GM12878 (cell line): Measurements from ENCODE around the gene MYO18B. TPM values are rescaled to one million over a fixed set of nuclear protein-coding genes. Genes with fewer than 3 reads are reported as not detected.

Experiments used
- ATAC-seq: fragments of 200-7000 bp; cut with Tn5 transposase; 3 replicates; pipeline ENCODE4 v1.9.1; 2020; ENCODE audit warnings: mild to moderate bottlenecking, moderate library complexity
- BruUV-seq: library from RNA; stranded (reverse); fragments of 400-500 nt; replicated peaks from 2 replicates; lab custom pipeline; 2021; lab: Mats Ljungman, UMichigan
- CTCF ChIA-PET: fragments of 300-600 bp; sonication (Branson Sonifier 250); formaldehyde crosslinking; extraction: SDS; loops from one replicate; lab custom pipeline; 2021; ENCODE audit warnings: inconsistent platforms; lab: Yijun Ruan, JAX
- POLR2A ChIA-PET: fragments of 350-600 bp; formaldehyde crosslinking; extraction: SDS; loops from one replicate; lab custom pipeline; 2021; ENCODE audit warnings: inconsistent platforms; lab: Charles Lee
- RAD21 ChIA-PET: fragments of 300-600 bp; sonication (Branson Sonifier 250); formaldehyde crosslinking; loops from one replicate; lab custom pipeline; 2023; ENCODE audit warnings: antibody characterized with exemption; ENCODE audit not compliant: unreplicated experiment; lab: Charles Lee
- SMC1A ChIA-PET: fragments of 300-600 bp; sonication (Branson Sonifier 250); formaldehyde crosslinking; loops from one replicate; lab custom pipeline; 2023; ENCODE audit not compliant: unreplicated experiment, uncharacterized antibody; lab: Charles Lee
- DNase-seq: peaks from one replicate; pipeline ENCODE4 v3.0.0-alpha.2; 2011; ENCODE audit warnings: low read depth, low spot score
- FAIRE-seq: peaks from 3 replicates; lab custom pipeline; 2011; peaks lifted over from hg19 to GRCh38; lab: Jason Lieb, UNC
- H2AFZ ChIP-seq: 2 replicates; pipeline ENCODE4 v1.6.0; 2011; ENCODE audit warnings: low read depth, low read length, control low read depth; ENCODE audit not compliant: control insufficient read depth
- H3K27ac ChIP-seq: 2 replicates; pipeline ENCODE4 v1.5.1; 2011; ENCODE audit warnings: control low read depth; ENCODE audit not compliant: control insufficient read depth, insufficient read depth
- H3K27me3 ChIP-seq, 2 experiments: replicated peaks in 1 of 2; 2 replicates each; pipeline versions ENCODE4 v1.6.0 to v1.6.1; 2011; ENCODE audit warnings: low read length in 1 of 2; ENCODE audit not compliant: control insufficient read depth in 2 of 2, insufficient read depth in 2 of 2
- H3K36me3 ChIP-seq, 2 experiments: 2 replicates each; pipeline ENCODE4 v1.5.1; 2011; ENCODE audit warnings: low read length in 1 of 2; ENCODE audit not compliant: control insufficient read depth in 2 of 2, insufficient read depth in 2 of 2
- H3K4me1 ChIP-seq: 2 replicates; pipeline ENCODE4 v1.6.1; 2011; ENCODE audit warnings: mild to moderate bottlenecking, low read length, moderate library complexity, mixed read lengths; ENCODE audit not compliant: control insufficient read depth, insufficient read depth
- H3K4me2 ChIP-seq: 2 replicates; pipeline ENCODE4 v1.6.0; 2011; ENCODE audit warnings: control low read depth; ENCODE audit not compliant: control insufficient read depth, insufficient read depth
- H3K4me3 ChIP-seq: fragments of 200-600 bp; sonication (generic); 2 replicates; pipeline ENCODE4 v1.5.1; 2016
- H3K79me2 ChIP-seq: 2 replicates; pipeline ENCODE4 v1.6.0; 2011; ENCODE audit warnings: low read length; ENCODE audit not compliant: control insufficient read depth, insufficient read depth
- H3K9ac ChIP-seq: 2 replicates; pipeline ENCODE4 v1.8.0; 2011; ENCODE audit warnings: low read length, control low read depth, mixed read lengths; ENCODE audit not compliant: control insufficient read depth, insufficient read depth
- H3K9me3 ChIP-seq: replicated peaks from 3 replicates; pipeline ENCODE4 v1.5.1; 2011; ENCODE audit warnings: mild to moderate bottlenecking, low read length; ENCODE audit not compliant: control insufficient read depth, insufficient read depth
- H4K20me1 ChIP-seq: 2 replicates; pipeline ENCODE4 v1.6.0; 2011; ENCODE audit not compliant: control insufficient read depth, insufficient read depth
- CBX5 ChIP-seq: sonication (generic); IDR thresholded peaks from 2 replicates; pipeline ENCODE4 v1.6.1; 2016; ENCODE audit warnings: low read depth, moderate library complexity, mild to moderate bottlenecking, inconsistent platforms
- CREM ChIP-seq: IDR thresholded peaks from 2 replicates; pipeline ENCODE4 v1.6.1; 2014; ENCODE audit warnings: antibody characterized with exemption, low read depth
- ETV6 ChIP-seq, 2 experiments: fragments of 450-650 bp in 1 of 2; IDR thresholded peaks in 1 of 2; conservative IDR thresholded peaks in 1 of 2; 2 replicates each; pipeline ENCODE4 v1.6.1; 2014; ENCODE audit warnings: antibody characterized with exemption in 1 of 2, borderline replicate concordance in 1 of 2, low read depth in 1 of 2, mild to moderate bottlenecking in 1 of 2, moderate library complexity in 1 of 2
- HSF1 ChIP-seq: fragments of 150-350 bp; IDR thresholded peaks from 2 replicates; pipeline ENCODE4 v1.6.1; 2014; ENCODE audit warnings: mild to moderate bottlenecking, low read depth, low read length
- LARP7 ChIP-seq: fragments of 450-650 bp; IDR thresholded peaks from 2 replicates; pipeline ENCODE4 v1.6.1; 2017; ENCODE audit warnings: mild to moderate bottlenecking
- MEF2A ChIP-seq: IDR thresholded peaks from 2 replicates; pipeline ENCODE4 v1.6.1; 2011; ENCODE audit warnings: low read depth, mild to moderate bottlenecking, low read length, moderate library complexity; ENCODE audit not compliant: insufficient read depth
- MEF2B ChIP-seq: fragments of 450-650 bp; IDR thresholded peaks from 2 replicates; pipeline ENCODE4 v1.6.1; 2018; ENCODE audit warnings: mild to moderate bottlenecking, moderate library complexity; ENCODE audit not compliant: partially characterized antibody, poor library complexity, severe bottlenecking
- MLLT1 ChIP-seq: fragments of 450-650 bp; IDR thresholded peaks from 2 replicates; pipeline ENCODE4 v1.6.1; 2016; ENCODE audit warnings: mild to moderate bottlenecking
- NBN ChIP-seq: fragments of 450-650 bp; IDR thresholded peaks from 2 replicates; pipeline ENCODE4 v1.6.1; 2016
- SUPT20H ChIP-seq: IDR thresholded peaks from 2 replicates; pipeline ENCODE4 v1.6.1; 2011; ENCODE audit warnings: low read depth, mild to moderate bottlenecking, low read length, moderate library complexity, borderline replicate concordance; ENCODE audit not compliant: control insufficient read depth
- ZBTB11 ChIP-seq: fragments of 450-650 bp; formaldehyde crosslinking; IDR thresholded peaks from 2 replicates; pipeline ENCODE4 v1.5.0; 2022; ENCODE audit warnings: mild to moderate bottlenecking, missing genetic modification characterization
- ZNF384 ChIP-seq: IDR thresholded peaks from 2 replicates; pipeline ENCODE4 v1.6.1; 2012; ENCODE audit warnings: low read depth, mild to moderate bottlenecking, low read length, improper control_type of control experiment, borderline replicate concordance
- WGBS: methylation state at CpG from one replicate; pipeline ENCODE4 v1.1.6; 2016; ENCODE audit warnings: low lambda C conversion rate; ENCODE audit not compliant: insufficient replicate concordance, insufficient coverage; ENCODE audit errors: missing lambda C conversion rate; 5-methylcytosine and 5-hydroxymethylcytosine counted together
- in situ Hi-C: fragments of 300-500 bp; cut with MboI; formaldehyde crosslinking; loops from 9 replicates; pipeline ENCODE4 v1.14.3; 2018; ENCODE audit warnings: mixed read lengths
- intact Hi-C: fragments of 100-400 bp; cut with micrococcal nuclease; formaldehyde crosslinking; loops from one replicate; pipeline ENCODE4 v1.14.2; 2022; ENCODE audit not compliant: unreplicated experiment
- polyA plus RNA-seq, 11 experiments: library from polyadenylated mRNA; depleted of rRNA in 4 of 11; unstranded in 6 of 11; stranded (reverse) in 5 of 11; fragments of >200 nt; fragmentation: Nextera tagmentation in 4 of 11; fragmentation: Illumina TruSeq in 1 of 11; extraction: Ambion mirVana in 4 of 11; extraction: Trizol in 1 of 11; gene quantifications; 1 replicate in 1 of 11; 2 replicates in 10 of 11; pipeline versions ENCODE4 v1.2.1 to v1.2.3, GENCODE V29; 2011 to 2016; ENCODE audit warnings: inconsistent platforms in 2 of 11, missing spikeins in 2 of 11, low read depth in 1 of 11
- total RNA-seq, 4 experiments: library from RNA; depleted of rRNA in 3 of 4; stranded (reverse); fragments of >200 nt in 3 of 4; fragmentation: Illumina TruSeq in 1 of 4; extraction: Trizol in 1 of 4; gene quantifications; 2 replicates each; pipeline versions ENCODE4 v1.2.1 to v1.2.3, GENCODE V29; 2013 to 2021
- TF ChIP-seq, protein P1 (sequence below): fragments of 450-650 bp; IDR thresholded peaks from 2 replicates; pipeline ENCODE4 v1.6.1; 2017; ENCODE audit warnings: borderline replicate concordance

The MYO18B gene
- total and polyA plus RNA-seq, 10 of the 15 experiments (the other 5 are each of a cell fraction or from before 2014, with no cell fraction given): 0.05 to 2.1 (median 0.51) TPM; not detected in 1

GRCh38 chr22:25890651-25891050, 148.7 kb downstream of the MYO18B start (continued):
- TF ChIP-seq MLLT1: no peak
- TF ChIP-seq ZBTB11: no peak
- TF ChIP-seq CREM: no peak
- TF ChIP-seq MEF2B: no peak
- TF ChIP-seq CBX5: no peak
- TF ChIP-seq ETV6 (conservative IDR thresholded peaks at IDR 0.05 in 1 of 2, IDR thresholded peaks at IDR 0.05 in 1 of 2; ENCODE audit: borderline replicate concordance in 1 of 2, low read depth in 1 of 2): no peak
- no peak for TF ChIP-seq SUPT20H

GRCh38 chr22:25892678-25893077, 150.7 kb downstream of the MYO18B start:
- ChIA-PET CTCF (interaction anchor here (0.7 to 0.9 kb wide), 2 partner anchors 59 to 509 kb away, joined by 3 read pairs; no protein-coding TSS in a partner anchor), SMC1A (no interaction called here), POLR2A (no interaction called here), RAD21 (interaction anchor here (0.8 kb wide), 1 partner anchor 438 kb away, joined by 3 read pairs; no protein-coding TSS in a partner anchor)
- DNase-seq (no peak), ATAC-seq (no peak), FAIRE-seq (no peak)
- Histone ChIP-seq H3K4me3 (no peak overlapping the region), H3K79me2 (no peaks in the 10 kb centered on the region), H3K27me3 (peaks cover 0 to 3% of the 10 kb centered on the region in 2 experiments; a peak in 2 of 4 replicates), H3K4me2 (no peak overlapping the region), H3K4me1 (no peaks in the 10 kb centered on the region), H3K36me3 (no peaks in the 10 kb centered on the region), H3K9ac (no peak overlapping the region), H3K27ac (no peak overlapping the region), H3K9me3 (no peaks in the 10 kb centered on the region), H4K20me1 (no peaks in the 10 kb centered on the region), H2AFZ (no peak overlapping the region)
- in situ Hi-C loops: no loop called here
- no TSS peak for BruUV-seq
- intact Hi-C loops: no loop called here
- 5% methylated on average over 4 of the region's 4 CpGs for WGBS
- TF ChIP-seq MEF2A: no peak
- TF ChIP-seq, protein P1, sequence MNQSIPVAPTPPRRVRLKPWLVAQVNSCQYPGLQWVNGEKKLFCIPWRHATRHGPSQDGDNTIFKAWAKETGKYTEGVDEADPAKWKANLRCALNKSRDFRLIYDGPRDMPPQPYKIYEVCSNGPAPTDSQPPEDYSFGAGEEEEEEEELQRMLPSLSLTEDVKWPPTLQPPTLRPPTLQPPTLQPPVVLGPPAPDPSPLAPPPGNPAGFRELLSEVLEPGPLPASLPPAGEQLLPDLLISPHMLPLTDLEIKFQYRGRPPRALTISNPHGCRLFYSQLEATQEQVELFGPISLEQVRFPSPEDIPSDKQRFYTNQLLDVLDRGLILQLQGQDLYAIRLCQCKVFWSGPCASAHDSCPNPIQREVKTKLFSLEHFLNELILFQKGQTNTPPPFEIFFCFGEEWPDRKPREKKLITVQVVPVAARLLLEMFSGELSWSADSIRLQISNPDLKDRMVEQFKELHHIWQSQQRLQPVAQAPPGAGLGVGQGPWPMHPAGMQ: no peak
- TF ChIP-seq NBN: no peak
- no peak for TF ChIP-seq ZNF384
- TF ChIP-seq LARP7: no peak
- TF ChIP-seq HSF1: no peak
